Epithelial cell of prostate (primary cell): ENCODE measurements around the gene F7.

Experiments used
- DNase-seq: peaks from one replicate; pipeline ENCODE4 v3.0.0-alpha.2; 2011; ENCODE audit warnings: low read depth, low spot score
- H3K27ac ChIP-seq: fragments of 450-650 bp; 2 replicates; pipeline ENCODE4 v1.5.1; 2017; ENCODE audit warnings: mild to moderate bottlenecking

Gene F7

GRCh38 chr13:113148407-113148806 is 42.8 kb downstream of the F7 start:
- DNase-seq = no peak
- H3K27ac ChIP-seq = no peak overlapping the region

- no peak overlapping the region for H3K27ac ChIP-seq
- DNase-seq = no peak
Measured at GRCh38 chr13:113148940-113149503, 43.4 kb downstream of the F7 start.

- DNase-seq = no peak
- H3K27ac ChIP-seq = no peak overlapping the region
Measured at GRCh38 chr13:113149711-113150549, 44.3 kb downstream of the F7 start.

- no peak overlapping the region for H3K27ac ChIP-seq
Measured at GRCh38 chr13:113150550-113151365, 45.2 kb downstream of the F7 start.

GRCh38 chr13:113151745-113152690 is 46.4 kb downstream of the F7 start:
- no peak overlapping the region for H3K27ac ChIP-seq
- no peak for DNase-seq

More at GRCh38 chr13:113150550-113151365, 45.2 kb downstream of the F7 start:
- DNase-seq = no peak

GRCh38 chr13:113152691-113152983 is 47.0 kb downstream of the F7 start:
- H3K27ac ChIP-seq = no peak overlapping the region
- DNase-seq = no peak

- DNase-seq = no peak
- H3K27ac ChIP-seq = no peak overlapping the region
Measured at GRCh38 chr13:113152984-113153809, 47.6 kb downstream of the F7 start.

- H3K27ac ChIP-seq = no peak overlapping the region
- no peak for DNase-seq
Measured at GRCh38 chr13:113153810-113154748, 48.5 kb downstream of the F7 start.

GRCh38 chr13:113155201-113155600 is 49.6 kb downstream of the F7 start:
- no peak for DNase-seq
- no peak overlapping the region for H3K27ac ChIP-seq

- no peak overlapping the region for H3K27ac ChIP-seq
- DNase-seq = no peak
Measured at GRCh38 chr13:113155982-113156655, 50.5 kb downstream of the F7 start.

- DNase-seq = no peak
- H3K27ac ChIP-seq = no peak overlapping the region
Measured at GRCh38 chr13:113157206-113157928, 51.8 kb downstream of the F7 start.

GRCh38 chr13:113157929-113158747 is 52.5 kb downstream of the F7 start, which contains the start of gene PROZ:
PROZ (plus strand) TSS chr13:113158648; CDS start chr13:113158661, 13 bp downstream.
- H3K27ac ChIP-seq = no peak within 1 kb of the TSS
- no peak for DNase-seq

- no peak for DNase-seq
Measured at GRCh38 chr13:113158946-113159345, 53.4 kb downstream of the F7 start.

GRCh38 chr13:113159701-113160100 is 54.1 kb downstream of the F7 start:
- H3K27ac ChIP-seq = no peak overlapping the region
- DNase-seq = no peak

More at GRCh38 chr13:113158946-113159345, 53.4 kb downstream of the F7 start:
- no peak overlapping the region for H3K27ac ChIP-seq

GRCh38 chr13:113160983-113161382 is 55.4 kb downstream of the F7 start:
- H3K27ac ChIP-seq = no peak overlapping the region
- DNase-seq = no peak

GRCh38 chr13:113161433-113161832 is 55.8 kb downstream of the F7 start:
- H3K27ac ChIP-seq = no peak overlapping the region
- no peak for DNase-seq
